GM18526 (cell line): ENCODE data around the gene RNF169.

Experiments used
- POLR2A ChIP-seq: IDR thresholded peaks from 3 replicates; pipeline ENCODE4 v1.6.1; 2011; ENCODE audit not compliant: insufficient read length; ENCODE audit errors: extremely low read depth

RNF169 gene

GRCh38 chr11:74748211-74749126 lies at the start of gene RNF169:
Gene RNF169 (plus strand): TSS chr11:74748849. CDS start chr11:74748881, 32 bp downstream.
- peak; percentile 79 for TF ChIP-seq POLR2A

- TF ChIP-seq POLR2A = no peak
These were observed 48.8 kb upstream of the RNF169 start for GRCh38 chr11:74699615-74700396.

- TF ChIP-seq POLR2A = no peak
These were observed 47.3 kb upstream of the RNF169 start for GRCh38 chr11:74701351-74701750.

GRCh38 chr11:74702383-74703007 lies 46.2 kb upstream of the RNF169 start:
- no peak for TF ChIP-seq POLR2A

- TF ChIP-seq POLR2A = no peak
These were observed 45.4 kb upstream of the RNF169 start for GRCh38 chr11:74703211-74703610.

- no peak for TF ChIP-seq POLR2A
These were observed 41.5 kb upstream of the RNF169 start for GRCh38 chr11:74707182-74707581.

GRCh38 chr11:74707602-74708510 lies 40.8 kb upstream of the RNF169 start:
- no peak for TF ChIP-seq POLR2A

GRCh38 chr11:74709175-74709574 lies 39.5 kb upstream of the RNF169 start:
- TF ChIP-seq POLR2A = no peak

- TF ChIP-seq POLR2A = no peak
These were observed 38.2 kb upstream of the RNF169 start for GRCh38 chr11:74710281-74710938.

GRCh38 chr11:74713686-74714085 lies 35.0 kb upstream of the RNF169 start:
- no peak for TF ChIP-seq POLR2A

- TF ChIP-seq POLR2A = no peak
These were observed 33.7 kb upstream of the RNF169 start for GRCh38 chr11:74714904-74715303.

- TF ChIP-seq POLR2A = no peak
These were observed 31.3 kb upstream of the RNF169 start for GRCh38 chr11:74717221-74717969.

- no peak for TF ChIP-seq POLR2A
These were observed 29.6 kb upstream of the RNF169 start for GRCh38 chr11:74719011-74719410.
